ENCODE measurements around the gene COL13A1.

COL13A1 gene

GRCh38 chr10:69893271-69893900 is 91.7 kb downstream of the COL13A1 start:
- Histone ChIP-seq H3K4me3 (ENCODE audit: insufficient read length, low read depth) (no peak overlapping the region), H3K9me3 (ENCODE audit: insufficient read depth, low read length) (no peaks in the 10 kb centered on the region), H3K9ac (ENCODE audit: insufficient read length, low read depth) (no peak overlapping the region), H3K36me3 (ENCODE audit: insufficient read depth, insufficient read length, low read length) (no peaks in the 10 kb centered on the region), H3K4me1 (ENCODE audit: insufficient read depth, insufficient read length) (peaks cover 18% of the 10 kb centered on the region), H3K27me3 (ENCODE audit: insufficient read depth, insufficient read length) (no peaks in the 10 kb centered on the region)
- DNase-seq (ENCODE audit: low read depth, low spot score), result no peak
- TF ChIP-seq SUZ12 (IDR thresholded peaks at IDR 0.05; ENCODE audit: extremely low read depth, insufficient read depth, insufficient read length) (no peak), ZNF274 (IDR thresholded peaks at IDR 0.05; ENCODE audit: low read depth, low read length) (no peak), YY1 (IDR thresholded peaks at IDR 0.05; ENCODE audit: insufficient read depth, insufficient read length) (no peak)

- no peak for DNase-seq (ENCODE audit: low read depth, low spot score)
- H3K4me1 ChIP-seq (ENCODE audit: insufficient read depth, insufficient read length), result peaks cover 24% of the 10 kb centered on the region
- no peak overlapping the region for H3K9ac ChIP-seq (ENCODE audit: insufficient read length, low read depth)
- TF ChIP-seq ZNF274 (IDR thresholded peaks at IDR 0.05; ENCODE audit: low read depth, low read length), result no peak
- H3K9me3 ChIP-seq (ENCODE audit: insufficient read depth, low read length), result no peaks in the 10 kb centered on the region
- no peaks in the 10 kb centered on the region for H3K27me3 ChIP-seq (ENCODE audit: insufficient read depth, insufficient read length)
- no peaks in the 10 kb centered on the region for H3K36me3 ChIP-seq (ENCODE audit: insufficient read depth, insufficient read length, low read length)
- H3K4me3 ChIP-seq (ENCODE audit: insufficient read length, low read depth), result no peak overlapping the region
Observed at GRCh38 chr10:69894156-69894555, 92.5 kb downstream of the COL13A1 start.

GRCh38 chr10:69895759-69896158 is 94.1 kb downstream of the COL13A1 start:
- Histone ChIP-seq H3K36me3 (ENCODE audit: insufficient read depth, insufficient read length, low read length) (no peaks in the 10 kb centered on the region), H3K9me3 (ENCODE audit: insufficient read depth, low read length) (no peaks in the 10 kb centered on the region), H3K4me3 (ENCODE audit: insufficient read length, low read depth) (no peak overlapping the region), H3K27me3 (ENCODE audit: insufficient read depth, insufficient read length) (no peaks in the 10 kb centered on the region), H3K4me1 (ENCODE audit: insufficient read depth, insufficient read length) (peaks cover 31% of the 10 kb centered on the region), H3K9ac (ENCODE audit: insufficient read length, low read depth) (no peak overlapping the region)
- no peak for DNase-seq (ENCODE audit: low read depth, low spot score)
- TF ChIP-seq YY1 (IDR thresholded peaks at IDR 0.05; ENCODE audit: insufficient read depth, insufficient read length) (no peak), ZNF274 (IDR thresholded peaks at IDR 0.05; ENCODE audit: low read depth, low read length) (no peak), SUZ12 (IDR thresholded peaks at IDR 0.05; ENCODE audit: extremely low read depth, insufficient read depth, insufficient read length) (no peak)

GRCh38 chr10:69896606-69897231 is 95.0 kb downstream of the COL13A1 start:
- Histone ChIP-seq H3K36me3 (ENCODE audit: insufficient read depth, insufficient read length, low read length) (no peaks in the 10 kb centered on the region), H3K4me3 (ENCODE audit: insufficient read length, low read depth) (no peak overlapping the region), H3K9me3 (ENCODE audit: insufficient read depth, low read length) (no peaks in the 10 kb centered on the region), H3K9ac (ENCODE audit: insufficient read length, low read depth) (no peak overlapping the region), H3K27me3 (ENCODE audit: insufficient read depth, insufficient read length) (no peaks in the 10 kb centered on the region), H3K4me1 (ENCODE audit: insufficient read depth, insufficient read length) (peaks cover 31% of the 10 kb centered on the region)
- DNase-seq (ENCODE audit: low read depth, low spot score), result no peak
- TF ChIP-seq SUZ12 (IDR thresholded peaks at IDR 0.05; ENCODE audit: extremely low read depth, insufficient read depth, insufficient read length) (no peak), YY1 (IDR thresholded peaks at IDR 0.05; ENCODE audit: insufficient read depth, insufficient read length) (no peak), ZNF274 (IDR thresholded peaks at IDR 0.05; ENCODE audit: low read depth, low read length) (no peak)

DNA sequence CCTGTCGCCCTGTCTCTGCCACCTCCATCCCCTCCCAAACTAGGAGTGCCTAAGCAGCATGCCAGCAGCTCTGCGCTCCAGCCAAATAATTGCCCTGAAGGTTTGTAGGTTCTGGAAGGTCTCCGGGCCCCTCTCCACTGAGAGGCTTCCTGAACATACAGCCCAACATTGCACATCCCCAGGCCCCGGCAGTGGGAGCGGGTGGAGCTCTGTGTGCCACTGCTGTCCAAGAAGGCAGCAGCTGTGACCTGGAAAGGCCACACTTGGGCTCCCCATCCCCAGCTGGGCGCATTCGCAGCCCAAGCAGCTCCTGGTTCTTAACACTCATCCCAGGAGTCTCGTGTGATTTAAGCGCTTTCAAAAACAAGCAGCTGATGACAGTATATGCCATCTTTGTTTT is 95.7 kb downstream of the COL13A1 start:
- DNase-seq (ENCODE audit: low read depth, low spot score), result no peak
- Histone ChIP-seq H3K4me3 (ENCODE audit: insufficient read length, low read depth) (no peak overlapping the region), H3K9ac (ENCODE audit: insufficient read length, low read depth) (no peak overlapping the region), H3K9me3 (ENCODE audit: insufficient read depth, low read length) (no peaks in the 10 kb centered on the region), H3K27me3 (ENCODE audit: insufficient read depth, insufficient read length) (no peaks in the 10 kb centered on the region), H3K36me3 (ENCODE audit: insufficient read depth, insufficient read length, low read length) (no peaks in the 10 kb centered on the region), H3K4me1 (ENCODE audit: insufficient read depth, insufficient read length) (peaks cover 35% of the 10 kb centered on the region)
- TF ChIP-seq SUZ12 (IDR thresholded peaks at IDR 0.05; ENCODE audit: extremely low read depth, insufficient read depth, insufficient read length) (no peak), ZNF274 (IDR thresholded peaks at IDR 0.05; ENCODE audit: low read depth, low read length) (no peak), YY1 (IDR thresholded peaks at IDR 0.05; ENCODE audit: insufficient read depth, insufficient read length) (no peak)

GRCh38 chr10:69897999-69898398 is 96.3 kb downstream of the COL13A1 start:
- H3K27me3 ChIP-seq (ENCODE audit: insufficient read depth, insufficient read length), result no peaks in the 10 kb centered on the region
- no peak overlapping the region for H3K9ac ChIP-seq (ENCODE audit: insufficient read length, low read depth)
- H3K4me3 ChIP-seq (ENCODE audit: insufficient read length, low read depth), result no peak overlapping the region
- peaks cover 38% of the 10 kb centered on the region for H3K4me1 ChIP-seq (ENCODE audit: insufficient read depth, insufficient read length)
- H3K9me3 ChIP-seq (ENCODE audit: insufficient read depth, low read length), result no peaks in the 10 kb centered on the region
- no peaks in the 10 kb centered on the region for H3K36me3 ChIP-seq (ENCODE audit: insufficient read depth, insufficient read length, low read length)
- TF ChIP-seq SUZ12 (IDR thresholded peaks at IDR 0.05; ENCODE audit: extremely low read depth, insufficient read depth, insufficient read length), result no peak
- TF ChIP-seq ZNF274 (IDR thresholded peaks at IDR 0.05; ENCODE audit: low read depth, low read length), result no peak
- TF ChIP-seq YY1 (IDR thresholded peaks at IDR 0.05; ENCODE audit: insufficient read depth, insufficient read length), result no peak
- DNase-seq (ENCODE audit: low read depth, low spot score), result no peak

- Histone ChIP-seq H3K9ac (ENCODE audit: insufficient read length, low read depth) (no peak overlapping the region), H3K27me3 (ENCODE audit: insufficient read depth, insufficient read length) (no peaks in the 10 kb centered on the region), H3K4me3 (ENCODE audit: insufficient read length, low read depth) (no peak overlapping the region), H3K4me1 (ENCODE audit: insufficient read depth, insufficient read length) (peaks cover 38% of the 10 kb centered on the region), H3K36me3 (ENCODE audit: insufficient read depth, insufficient read length, low read length) (no peaks in the 10 kb centered on the region), H3K9me3 (ENCODE audit: insufficient read depth, low read length) (no peaks in the 10 kb centered on the region)
- TF ChIP-seq YY1 (IDR thresholded peaks at IDR 0.05; ENCODE audit: insufficient read depth, insufficient read length) (no peak), SUZ12 (IDR thresholded peaks at IDR 0.05; ENCODE audit: extremely low read depth, insufficient read depth, insufficient read length) (no peak), ZNF274 (IDR thresholded peaks at IDR 0.05; ENCODE audit: low read depth, low read length) (no peak)
- no peak for DNase-seq (ENCODE audit: low read depth, low spot score)
Observed at GRCh38 chr10:69898524-69898923, 96.8 kb downstream of the COL13A1 start.

Measured in NT2/D1 (cell line).